Progenitor cell of endocrine pancreas (in vitro differentiated cells): ENCODE data around the gene SIK1. TPM values are rescaled to one million over a fixed set of nuclear protein-coding genes. Genes with fewer than 3 reads are reported as not detected.
"Not testable (repeated sequence)": the region's sequence is repeated elsewhere in the genome, so short reads cannot be mapped to it uniquely, and the experiment has no call there.

Experiments used
- DNase-seq: peaks from one replicate; pipeline ENCODE4 v3.0.0; 2021; ENCODE audit warnings: low spot score; ENCODE audit not compliant: unreplicated experiment
- H3K27ac Mint-ChIP-seq: 2 replicates; pipeline ENCODE4 v1.8.0; 2021; ENCODE audit warnings: mild to moderate bottlenecking, moderate library complexity, mixed read lengths
- H3K27me3 Mint-ChIP-seq: 2 replicates; pipeline ENCODE4 v1.8.0; 2021; ENCODE audit warnings: mixed read lengths
- H3K36me3 Mint-ChIP-seq: 2 replicates; pipeline ENCODE4 v1.8.0; 2022; ENCODE audit warnings: mixed read lengths; ENCODE audit not compliant: insufficient read depth
- H3K4me1 Mint-ChIP-seq: 2 replicates; pipeline ENCODE4 v1.8.0; 2021; ENCODE audit warnings: low read depth, mixed read lengths
- H3K4me3 Mint-ChIP-seq: 2 replicates; pipeline ENCODE4 v1.8.0; 2021; ENCODE audit warnings: low read depth, mild to moderate bottlenecking, moderate library complexity, mixed read lengths
- H3K9me3 Mint-ChIP-seq: 2 replicates; pipeline ENCODE4 v1.8.0; 2021; ENCODE audit warnings: low read depth, mixed read lengths
- CTCF ChIP-seq: fragments of 200-600 bp; sonication (generic); IDR thresholded peaks from one replicate; pipeline ENCODE4 v1.5.0; 2021; ENCODE audit warnings: antibody characterized with exemption, mild to moderate bottlenecking; ENCODE audit not compliant: unreplicated experiment
- long read RNA-seq: library from polyadenylated mRNA; unstranded; transcript quantifications from one replicate; pipeline ENCODE4 v2.0.0, GENCODE V29; 2020
- total RNA-seq: library from RNA; stranded (reverse); gene quantifications from 2 replicates; pipeline ENCODE4 v1.2.1, GENCODE V29; 2021

SIK1 gene
- total RNA-seq = 8.1 and 8.8 TPM in 2 replicates
- long read RNA-seq = 0 reads

- not testable (repeated sequence) for DNase-seq, H3K4me3 Mint-ChIP-seq, H3K36me3 Mint-ChIP-seq, H3K27ac Mint-ChIP-seq, H3K4me1 Mint-ChIP-seq, H3K27me3 Mint-ChIP-seq, H3K9me3 Mint-ChIP-seq
Measured at GRCh38 chr21:43426404-43427241, at the start of gene SIK1. SIK1 (minus strand) TSS chr21:43427131; CDS start chr21:43426178, 953 bp downstream.

- H3K9me3 Mint-ChIP-seq, H3K27me3 Mint-ChIP-seq, H3K36me3 Mint-ChIP-seq, DNase-seq, H3K4me1 Mint-ChIP-seq, H3K4me3 Mint-ChIP-seq, H3K27ac Mint-ChIP-seq: not testable (repeated sequence)
Measured at GRCh38 chr21:43471597-43472242, 44.8 kb upstream of the SIK1 start.

GRCh38 chr21:43469719-43470458, 43.0 kb upstream of the SIK1 start:
- not testable (repeated sequence) for H3K4me1 Mint-ChIP-seq, H3K4me3 Mint-ChIP-seq, H3K36me3 Mint-ChIP-seq, H3K27ac Mint-ChIP-seq, H3K9me3 Mint-ChIP-seq, DNase-seq, H3K27me3 Mint-ChIP-seq

- Mint-ChIP-seq H3K4me3 (no peak overlapping the region), H3K9me3 (no peaks in the 10 kb centered on the region), H3K36me3 (no peaks in the 10 kb centered on the region), H3K4me1 (no peaks in the 10 kb centered on the region), H3K27ac (no peak overlapping the region), H3K27me3 (no peaks in the 10 kb centered on the region)
- no peak for TF ChIP-seq CTCF
- no peak for DNase-seq
Measured at GRCh38 chr21:43467785-43468184, 40.9 kb upstream of the SIK1 start.

GRCh38 chr21:43465159-43465558, 38.2 kb upstream of the SIK1 start:
- H3K36me3 Mint-ChIP-seq, H3K27ac Mint-ChIP-seq, H3K4me3 Mint-ChIP-seq, H3K9me3 Mint-ChIP-seq, H3K27me3 Mint-ChIP-seq, H3K4me1 Mint-ChIP-seq, DNase-seq: not testable (repeated sequence)

- DNase-seq, H3K4me1 Mint-ChIP-seq, H3K27me3 Mint-ChIP-seq, H3K4me3 Mint-ChIP-seq, H3K9me3 Mint-ChIP-seq, H3K36me3 Mint-ChIP-seq, H3K27ac Mint-ChIP-seq: not testable (repeated sequence)
Measured at GRCh38 chr21:43463498-43464261, 36.7 kb upstream of the SIK1 start.

GRCh38 chr21:43462932-43463331, 36.0 kb upstream of the SIK1 start:
- H3K4me1 Mint-ChIP-seq, H3K4me3 Mint-ChIP-seq: not testable (repeated sequence)

GRCh38 chr21:43460475-43460874, 33.5 kb upstream of the SIK1 start:
- not testable (repeated sequence) for H3K9me3 Mint-ChIP-seq, H3K4me1 Mint-ChIP-seq, H3K4me3 Mint-ChIP-seq, H3K27me3 Mint-ChIP-seq, H3K27ac Mint-ChIP-seq, DNase-seq, H3K36me3 Mint-ChIP-seq

More at GRCh38 chr21:43462932-43463331, 36.0 kb upstream of the SIK1 start:
- not testable (repeated sequence) for DNase-seq, H3K27me3 Mint-ChIP-seq, H3K9me3 Mint-ChIP-seq, H3K27ac Mint-ChIP-seq, H3K36me3 Mint-ChIP-seq

GRCh38 chr21:43458995-43459394, 32.1 kb upstream of the SIK1 start:
- not testable (repeated sequence) for H3K4me1 Mint-ChIP-seq, DNase-seq, H3K4me3 Mint-ChIP-seq, H3K9me3 Mint-ChIP-seq, H3K27ac Mint-ChIP-seq, H3K36me3 Mint-ChIP-seq, H3K27me3 Mint-ChIP-seq

- not testable (repeated sequence) for H3K4me3 Mint-ChIP-seq, H3K4me1 Mint-ChIP-seq, DNase-seq, H3K36me3 Mint-ChIP-seq, H3K9me3 Mint-ChIP-seq, H3K27ac Mint-ChIP-seq, H3K27me3 Mint-ChIP-seq
Measured at GRCh38 chr21:43456616-43457314, 29.8 kb upstream of the SIK1 start.

- not testable (repeated sequence) for H3K27ac Mint-ChIP-seq, H3K9me3 Mint-ChIP-seq, DNase-seq, H3K27me3 Mint-ChIP-seq, H3K36me3 Mint-ChIP-seq, H3K4me3 Mint-ChIP-seq, H3K4me1 Mint-ChIP-seq
Measured at GRCh38 chr21:43455717-43456116, 28.8 kb upstream of the SIK1 start.
